ENCODE data around the gene ELMOD1. TPM values are rescaled to one million over a fixed set of nuclear protein-coding genes. Genes with fewer than 3 reads are reported as not detected.

Gene ELMOD1
- total RNA-seq, 3 donors from 2014 or later (not counting 1 experiment from before 2014, with no cell fraction given) = not detected

GRCh38 chr11:107713009-107713408, 122.1 kb downstream of the ELMOD1 start:
- Mint-ChIP-seq H3K27me3 (ENCODE audit: low read depth in 2 of 2) (peaks cover 11 to 14% of the 10 kb centered on the region in 2 donors), H3K9me3 (peaks cover 0 to 2% of the 10 kb centered on the region in 2 donors), H3K36me3 (no peaks in the 10 kb centered on the region), H3K4me3 (no peak overlapping the region), H3K4me1 (no peaks in the 10 kb centered on the region), H3K27ac (no peak overlapping the region)
- Histone ChIP-seq H3K4me1 (ENCODE audit: control insufficient read depth, insufficient read depth, low read length) (no peaks in the 10 kb centered on the region), H3K27ac (ENCODE audit: low read length) (no peak overlapping the region), H3K4me3 (ENCODE audit: low read length) (no peak overlapping the region), H3K27me3 (ENCODE audit: control insufficient read depth, insufficient read depth, low read length) (peaks cover 2% of the 10 kb centered on the region), H3K36me3 (ENCODE audit: control insufficient read depth, insufficient read depth, low read length) (no peaks in the 10 kb centered on the region), H3K9me3 (ENCODE audit: control insufficient read depth, insufficient read depth, low read length) (no peaks in the 10 kb centered on the region)
- DNase-seq = no peak
- intact Hi-C loops (cut with micrococcal nuclease) = no loop called here
- no peak for TF ChIP-seq CTCF (IDR thresholded peaks at IDR 0.05)
- ATAC-seq = no peak
- WGBS (ENCODE audit: insufficient coverage) = 64% methylated on average over 3 of the region's 3 CpGs

Other genes with a start within 250 kb of the ELMOD1 start
- gene CWF19L2, start 133.3 kb upstream of the ELMOD1 start, total RNA-seq = 10 to 100 TPM; 25.8 to 34.8 (median 28.0) TPM
- 10 to 100 TPM in 1 of 3 donors, 1 to 10 TPM in 2; 6.9 to 11.8 (median 9.0) TPM for gene ALKBH8, start 25.4 kb upstream of the ELMOD1 start, total RNA-seq
- gene SLN, start 120.9 kb downstream of the ELMOD1 start, total RNA-seq = not detected